Stimulated activated naive CD8-positive, alpha-beta T cell treated with anti-CD3 and anti-CD28 coated beads, Interleukin-15, amount 100 ng/mL, for 72 hours (primary cell): ENCODE results near the gene DDN.

Experiments
- ATAC-seq: fragments of 150-1000 bp; cut with Tn5 transposase; 2 replicates; pipeline ENCODE4 v1.10.0; 2021; ENCODE audit warnings: mild to moderate bottlenecking, moderate library complexity
- DNase-seq, 2 donors: peaks; one replicate each; pipeline ENCODE4 v3.0.0; 2021 to 2022
- H3K27ac Mint-ChIP-seq, 2 donors: one replicate each; pipeline ENCODE4 v1.8.0; 2022; ENCODE audit warnings: mild to moderate bottlenecking in 2 of 2, mixed read lengths in 2 of 2, moderate library complexity in 2 of 2
- H3K27me3 Mint-ChIP-seq: one replicate; pipeline ENCODE4 v1.8.0; 2022; ENCODE audit warnings: mixed read lengths
- H3K4me1 Mint-ChIP-seq: one replicate; pipeline ENCODE4 v1.8.0; 2022; ENCODE audit warnings: mild to moderate bottlenecking, mixed read lengths
- H3K4me3 Mint-ChIP-seq, 2 donors: one replicate each; pipeline ENCODE4 v1.8.0; 2022; ENCODE audit warnings: mild to moderate bottlenecking in 2 of 2, mixed read lengths in 2 of 2, moderate library complexity in 1 of 2
- H3K9me3 Mint-ChIP-seq, 2 donors: one replicate each; pipeline ENCODE4 v1.8.0; 2022; ENCODE audit warnings: mixed read lengths in 2 of 2

The DDN gene

GRCh38 chr12:48954841-48955501 is 44.2 kb downstream of the DDN start:
- ATAC-seq, result no peak
- Mint-ChIP-seq H3K4me1 (peaks cover 37% of the 10 kb centered on the region), H3K27ac (no peak overlapping the region), H3K27me3 (peaks cover 15% of the 10 kb centered on the region), H3K9me3 (no peaks in the 10 kb centered on the region), H3K4me3 (peak overlapping the region in 1 of 2 donors; percentile 40)
- DNase-seq, result no peak

- peaks cover 37% of the 10 kb centered on the region for H3K4me1 Mint-ChIP-seq
- DNase-seq (no peak), ATAC-seq (no peak)
- H3K4me3 Mint-ChIP-seq, result no peak overlapping the region
- no peaks in the 10 kb centered on the region for H3K9me3 Mint-ChIP-seq
- H3K27me3 Mint-ChIP-seq, result peaks cover 8% of the 10 kb centered on the region
- no peak overlapping the region for H3K27ac Mint-ChIP-seq
Observed at GRCh38 chr12:48954061-48954460, 45.1 kb downstream of the DDN start.

GRCh38 chr12:48952691-48953090 is 46.5 kb downstream of the DDN start:
- no peak for ATAC-seq
- no peaks in the 10 kb centered on the region for H3K27me3 Mint-ChIP-seq
- H3K27ac Mint-ChIP-seq, result no peak overlapping the region
- H3K9me3 Mint-ChIP-seq, result no peaks in the 10 kb centered on the region
- DNase-seq, result no peak
- H3K4me1 Mint-ChIP-seq, result peaks cover 39% of the 10 kb centered on the region
- H3K4me3 Mint-ChIP-seq, result no peak overlapping the region

- H3K4me1 Mint-ChIP-seq, result peaks cover 18% of the 10 kb centered on the region
- H3K4me3 Mint-ChIP-seq, result no peak overlapping the region
- H3K9me3 Mint-ChIP-seq, result no peaks in the 10 kb centered on the region
- DNase-seq (no peak), ATAC-seq (no peak)
- H3K27ac Mint-ChIP-seq, result no peak overlapping the region
- H3K27me3 Mint-ChIP-seq, result no peaks in the 10 kb centered on the region
Observed at GRCh38 chr12:48947727-48948126, 51.4 kb downstream of the DDN start.

GRCh38 chr12:48946943-48947342 is 52.2 kb downstream of the DDN start:
- Mint-ChIP-seq H3K27me3 (no peaks in the 10 kb centered on the region), H3K4me1 (peaks cover 22% of the 10 kb centered on the region), H3K27ac (no peak overlapping the region), H3K4me3 (no peak overlapping the region), H3K9me3 (no peaks in the 10 kb centered on the region)
- no peak for ATAC-seq
- no peak for DNase-seq

- H3K27me3 Mint-ChIP-seq, result no peaks in the 10 kb centered on the region
- peaks cover 26% of the 10 kb centered on the region for H3K4me1 Mint-ChIP-seq
- H3K9me3 Mint-ChIP-seq, result no peaks in the 10 kb centered on the region
- DNase-seq (no peak), ATAC-seq (no peak)
- no peak overlapping the region for H3K27ac Mint-ChIP-seq
- no peak overlapping the region for H3K4me3 Mint-ChIP-seq
Observed at GRCh38 chr12:48946205-48946604, 53.0 kb downstream of the DDN start.
